GM23338 (cell line): ENCODE measurements around the gene ACTR1A. TPM values are rescaled to one million over a fixed set of nuclear protein-coding genes. Genes with fewer than 3 reads are reported as not detected.

ENCODE experiments used
- ATAC-seq: fragments of 200-7000 bp; cut with Tn5 transposase; 3 replicates; pipeline ENCODE4 v1.9.1; 2020
- DNase-seq: peaks from one replicate; pipeline ENCODE4 v3.0.0-alpha.2; 2015; ENCODE audit warnings: low spot score
- H2AFZ ChIP-seq: fragments of 200-600 bp; sonication (generic); 2 replicates; pipeline ENCODE4 v1.8.0; 2016; ENCODE audit warnings: antibody characterized with exemption, mild to moderate bottlenecking, moderate library complexity
- H3F3A ChIP-seq: fragments of 200-600 bp; sonication (generic); replicated peaks from 2 replicates; pipeline ENCODE4 v1.8.0; 2017; ENCODE audit warnings: antibody characterized with exemption, mixed run types, low read depth
- H3K27ac ChIP-seq: fragments of 200-600 bp; sonication (generic); 2 replicates; pipeline ENCODE4 v1.6.1; 2016; ENCODE audit warnings: low read depth
- H3K27me3 ChIP-seq: fragments of 200-600 bp; sonication (generic); 2 replicates; pipeline ENCODE4 v1.8.0; 2016; ENCODE audit warnings: mild to moderate bottlenecking, mixed run types, moderate library complexity; ENCODE audit not compliant: insufficient read depth
- H3K36me3 ChIP-seq: fragments of 200-600 bp; sonication (generic); 2 replicates; pipeline ENCODE4 v1.8.0; 2016; ENCODE audit warnings: mild to moderate bottlenecking; ENCODE audit not compliant: insufficient read depth
- H3K4me1 ChIP-seq: fragments of 200-600 bp; sonication (generic); 2 replicates; pipeline ENCODE4 v1.8.0; 2016; ENCODE audit warnings: mild to moderate bottlenecking, moderate library complexity; ENCODE audit not compliant: insufficient read depth
- H3K4me2 ChIP-seq: fragments of 200-600 bp; sonication (generic); 2 replicates; pipeline ENCODE4 v1.7.1; 2017; ENCODE audit warnings: mixed run types
- H3K4me3 ChIP-seq: fragments of 200-600 bp; sonication (generic); 2 replicates; pipeline ENCODE4 v1.6.1; 2016; ENCODE audit warnings: mixed run types
- H3K79me2 ChIP-seq: fragments of 200-600 bp; sonication (generic); replicated peaks from 2 replicates; pipeline ENCODE4 v1.8.0; 2017; ENCODE audit warnings: mild to moderate bottlenecking; ENCODE audit not compliant: insufficient read depth
- H3K9me2 ChIP-seq: fragments of 200-600 bp; sonication (generic); 2 replicates; pipeline ENCODE4 v1.8.0; 2017; ENCODE audit not compliant: insufficient read depth
- H4K20me1 ChIP-seq: fragments of 200-600 bp; sonication (generic); replicated peaks from 2 replicates; pipeline ENCODE4 v1.8.0; 2017; ENCODE audit warnings: mild to moderate bottlenecking; ENCODE audit not compliant: insufficient read depth
- H3K27ac Mint-ChIP-seq: 2 replicates; pipeline ENCODE4 v1.8.0; 2020; ENCODE audit warnings: inconsistent platforms, mild to moderate bottlenecking, moderate library complexity, mixed read lengths
- H3K27me3 Mint-ChIP-seq: 3 replicates; pipeline ENCODE4 v1.8.0; 2022; ENCODE audit warnings: low read depth, mild to moderate bottlenecking, moderate library complexity, mixed read lengths, inconsistent platforms; ENCODE audit not compliant: insufficient read depth, poor library complexity
- H3K36me3 Mint-ChIP-seq: 3 replicates; pipeline ENCODE4 v1.8.0; 2021; ENCODE audit warnings: low read depth, mild to moderate bottlenecking, inconsistent platforms, moderate library complexity, mixed read lengths
- H3K4me1 Mint-ChIP-seq: 3 replicates; pipeline ENCODE4 v1.8.0; 2020; ENCODE audit warnings: mild to moderate bottlenecking, inconsistent platforms, mixed read lengths
- H3K4me3 Mint-ChIP-seq: 3 replicates; pipeline ENCODE4 v1.8.0; 2021; ENCODE audit warnings: moderate library complexity, mild to moderate bottlenecking, inconsistent platforms, mixed read lengths
- H3K9me3 Mint-ChIP-seq: 3 replicates; pipeline ENCODE4 v1.8.0; 2020; ENCODE audit warnings: moderate library complexity, mild to moderate bottlenecking, inconsistent platforms, mixed read lengths
- CREB1 ChIP-seq: fragments of 250-450 bp; sonication (Bioruptor Pico); IDR thresholded peaks from 2 replicates; pipeline ENCODE4 v1.5.0; 2020; ENCODE audit warnings: low read depth, mild to moderate bottlenecking, moderate library complexity
- EZH2 ChIP-seq: fragments of 200-600 bp; sonication (generic); IDR thresholded peaks from one replicate; pipeline ENCODE4 v1.8.0; 2017; ENCODE audit warnings: antibody characterized with exemption, mild to moderate bottlenecking, low read depth; ENCODE audit not compliant: unreplicated experiment
- EZH2phosphoT487 ChIP-seq: fragments of 200-600 bp; sonication (generic); IDR thresholded peaks from one replicate; pipeline ENCODE4 v1.8.1; 2018; ENCODE audit warnings: antibody characterized with exemption; ENCODE audit not compliant: unreplicated experiment
- JUNB ChIP-seq: IDR thresholded peaks from one replicate; pipeline ENCODE4 v1.6.1; 2016; ENCODE audit warnings: antibody characterized with exemption; ENCODE audit not compliant: unreplicated experiment
- NANOG ChIP-seq: IDR thresholded peaks from 2 replicates; pipeline ENCODE4 v1.6.1; 2016; ENCODE audit warnings: antibody characterized with exemption, borderline replicate concordance
- POLR2AphosphoS5 ChIP-seq: IDR thresholded peaks from 2 replicates; pipeline ENCODE4 v1.6.1; 2016; ENCODE audit warnings: antibody characterized with exemption, low read depth
- REST ChIP-seq: IDR thresholded peaks from one replicate; pipeline ENCODE4 v1.6.1; 2018; ENCODE audit warnings: antibody characterized with exemption; ENCODE audit not compliant: unreplicated experiment
- STAT1 ChIP-seq: IDR thresholded peaks from one replicate; pipeline ENCODE4 v1.6.1; 2016; ENCODE audit warnings: antibody characterized with exemption; ENCODE audit not compliant: unreplicated experiment
- ZNF114 ChIP-seq: fragments of 250-450 bp; sonication (Bioruptor Pico); IDR thresholded peaks from 2 replicates; pipeline ENCODE4 v1.5.0; 2020; ENCODE audit warnings: mild to moderate bottlenecking, moderate library complexity
- ZNF331 ChIP-seq: fragments of 250-450 bp; sonication (Bioruptor Pico); IDR thresholded peaks from 2 replicates; pipeline ENCODE4 v1.5.0; 2020; ENCODE audit warnings: low read depth, mild to moderate bottlenecking, moderate library complexity
- ZNF462 ChIP-seq: fragments of 250-450 bp; sonication (Bioruptor Pico); IDR thresholded peaks from 2 replicates; pipeline ENCODE4 v1.5.0; 2020; ENCODE audit warnings: mild to moderate bottlenecking, moderate library complexity
- polyA plus RNA-seq: library from polyadenylated mRNA; unstranded; fragments of >200 nt; fragmentation: Nextera tagmentation; extraction: Ambion mirVana; gene quantifications from 2 replicates; pipeline ENCODE4 v1.2.1, GENCODE V29; 2016
- total RNA-seq: library from RNA; depleted of rRNA; stranded (reverse); fragments of >200 nt; shearing (Covaris generic); gene quantifications from 2 replicates; pipeline ENCODE4 v1.2.3, GENCODE V29; 2014
- TF ChIP-seq, protein P1 (sequence below), 2 experiments: fragments of 200-600 bp in 1 of 2; sonication (generic) in 1 of 2; conservative IDR thresholded peaks; 2 replicates each; pipeline versions ENCODE4 v1.5.1 to v1.6.1; 2016 to 2017; ENCODE audit warnings: antibody characterized with exemption in 2 of 2, low read depth in 2 of 2, mild to moderate bottlenecking in 2 of 2, moderate library complexity in 1 of 2
- TF ChIP-seq, protein P2 (sequence below): IDR thresholded peaks from 2 replicates; pipeline ENCODE4 v1.6.1; 2016; ENCODE audit warnings: antibody characterized with exemption

ACTR1A gene
- total and polyA plus RNA-seq, 2 experiments from 2014 or later, result 39.4 to 101 TPM

DNA sequence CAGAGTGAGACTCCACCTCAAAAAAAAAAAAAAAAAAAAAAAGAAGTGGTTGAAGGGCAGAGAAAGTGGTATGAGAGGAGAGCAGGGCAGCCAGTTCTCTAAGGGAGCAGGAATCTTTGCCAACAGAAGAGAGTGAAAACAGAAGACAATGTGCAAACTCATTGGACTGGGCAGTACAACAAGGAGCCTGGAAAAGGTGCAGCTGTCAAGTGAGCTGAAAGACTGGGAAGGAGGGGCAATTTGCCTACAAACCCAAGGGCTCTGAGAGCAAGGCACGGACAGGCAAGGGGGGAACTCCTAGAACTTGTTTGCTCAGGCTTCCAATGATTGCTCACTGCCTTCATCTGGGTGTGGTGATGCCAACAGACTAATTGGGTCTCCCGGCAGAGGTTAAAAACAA lies 9.5 kb downstream of the ACTR1A start:
- no peaks in the 10 kb centered on the region for H3K27me3 Mint-ChIP-seq
- Histone ChIP-seq H3K27ac (no peak overlapping the region), H3K9me2 (no peaks in the 10 kb centered on the region), H3K4me3 (no peak overlapping the region), H3F3A (no peaks in the 10 kb centered on the region), H3K79me2 (peaks cover 45% of the 10 kb centered on the region), H3K4me1 (no peaks in the 10 kb centered on the region), H3K27me3 (no peaks in the 10 kb centered on the region), H3K4me2 (no peak overlapping the region), H2AFZ (no peak overlapping the region), H4K20me1 (peaks cover 52% of the 10 kb centered on the region), H3K36me3 (peaks cover 17% of the 10 kb centered on the region; the same call in 1 of the 2 replicates)
- H3K27ac Mint-ChIP-seq, result no peak overlapping the region
- no peak overlapping the region for H3K4me3 Mint-ChIP-seq
- no peaks in the 10 kb centered on the region for H3K4me1 Mint-ChIP-seq
- peaks cover 15% of the 10 kb centered on the region for H3K36me3 Mint-ChIP-seq
- no peaks in the 10 kb centered on the region for H3K9me3 Mint-ChIP-seq
- ATAC-seq (no peak), DNase-seq (no peak)
- TF ChIP-seq EZH2, result no peak
- no peak for TF ChIP-seq JUNB
- no peak for TF ChIP-seq ZNF462 (CRISPR knock-in tag)
- TF ChIP-seq NANOG, result no peak
- TF ChIP-seq STAT1, result no peak
- TF ChIP-seq, protein P1, sequence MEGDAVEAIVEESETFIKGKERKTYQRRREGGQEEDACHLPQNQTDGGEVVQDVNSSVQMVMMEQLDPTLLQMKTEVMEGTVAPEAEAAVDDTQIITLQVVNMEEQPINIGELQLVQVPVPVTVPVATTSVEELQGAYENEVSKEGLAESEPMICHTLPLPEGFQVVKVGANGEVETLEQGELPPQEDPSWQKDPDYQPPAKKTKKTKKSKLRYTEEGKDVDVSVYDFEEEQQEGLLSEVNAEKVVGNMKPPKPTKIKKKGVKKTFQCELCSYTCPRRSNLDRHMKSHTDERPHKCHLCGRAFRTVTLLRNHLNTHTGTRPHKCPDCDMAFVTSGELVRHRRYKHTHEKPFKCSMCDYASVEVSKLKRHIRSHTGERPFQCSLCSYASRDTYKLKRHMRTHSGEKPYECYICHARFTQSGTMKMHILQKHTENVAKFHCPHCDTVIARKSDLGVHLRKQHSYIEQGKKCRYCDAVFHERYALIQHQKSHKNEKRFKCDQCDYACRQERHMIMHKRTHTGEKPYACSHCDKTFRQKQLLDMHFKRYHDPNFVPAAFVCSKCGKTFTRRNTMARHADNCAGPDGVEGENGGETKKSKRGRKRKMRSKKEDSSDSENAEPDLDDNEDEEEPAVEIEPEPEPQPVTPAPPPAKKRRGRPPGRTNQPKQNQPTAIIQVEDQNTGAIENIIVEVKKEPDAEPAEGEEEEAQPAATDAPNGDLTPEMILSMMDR (conservative IDR thresholded peaks at IDR 0.05; ENCODE audit: low read depth in 2 of 2), result no peak
- TF ChIP-seq, protein P2, sequence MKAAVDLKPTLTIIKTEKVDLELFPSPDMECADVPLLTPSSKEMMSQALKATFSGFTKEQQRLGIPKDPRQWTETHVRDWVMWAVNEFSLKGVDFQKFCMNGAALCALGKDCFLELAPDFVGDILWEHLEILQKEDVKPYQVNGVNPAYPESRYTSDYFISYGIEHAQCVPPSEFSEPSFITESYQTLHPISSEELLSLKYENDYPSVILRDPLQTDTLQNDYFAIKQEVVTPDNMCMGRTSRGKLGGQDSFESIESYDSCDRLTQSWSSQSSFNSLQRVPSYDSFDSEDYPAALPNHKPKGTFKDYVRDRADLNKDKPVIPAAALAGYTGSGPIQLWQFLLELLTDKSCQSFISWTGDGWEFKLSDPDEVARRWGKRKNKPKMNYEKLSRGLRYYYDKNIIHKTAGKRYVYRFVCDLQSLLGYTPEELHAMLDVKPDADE, result no peak
- no peak for TF ChIP-seq EZH2phosphoT487
- TF ChIP-seq REST, result no peak
- no peak for TF ChIP-seq ZNF331
- no peak for TF ChIP-seq POLR2AphosphoS5
- TF ChIP-seq CREB1, result no peak
- TF ChIP-seq ZNF114 (CRISPR knock-in tag), result no peak
